ENCODE data around the gene CAMK2B. TPM values are rescaled to one million over a fixed set of nuclear protein-coding genes. Genes with fewer than 3 reads are reported as not detected.

The CAMK2B gene
- polyA plus RNA-seq, 1 donor (not counting 4 experiments of a cell fraction or from before 2014, with no cell fraction given): 0.25 TPM

DNA sequence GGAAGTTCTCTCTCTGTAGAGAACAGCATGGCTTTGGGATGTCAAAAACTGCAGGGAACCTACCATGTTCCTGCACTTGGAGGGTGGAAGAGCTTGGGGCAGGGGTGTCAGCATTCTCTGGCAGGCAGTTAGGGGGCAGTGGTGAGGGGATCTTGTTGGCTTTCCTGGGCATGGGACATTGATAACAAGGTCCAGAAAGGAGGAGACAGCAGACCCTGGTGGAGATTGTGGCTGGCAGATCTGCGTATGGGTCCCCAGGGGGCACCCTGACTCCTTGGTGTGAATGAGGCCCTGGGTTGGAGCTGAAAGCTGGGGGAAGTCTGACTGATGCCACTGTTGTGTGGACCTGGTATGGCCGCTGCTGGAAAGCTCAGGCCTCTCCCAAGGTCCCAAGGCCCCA, 22.9 kb upstream of the CAMK2B start:
- H3K9ac ChIP-seq (ENCODE audit: control insufficient read depth, extremely low read depth, insufficient read depth, low read length): no peak overlapping the region
- TF ChIP-seq, protein P1, sequence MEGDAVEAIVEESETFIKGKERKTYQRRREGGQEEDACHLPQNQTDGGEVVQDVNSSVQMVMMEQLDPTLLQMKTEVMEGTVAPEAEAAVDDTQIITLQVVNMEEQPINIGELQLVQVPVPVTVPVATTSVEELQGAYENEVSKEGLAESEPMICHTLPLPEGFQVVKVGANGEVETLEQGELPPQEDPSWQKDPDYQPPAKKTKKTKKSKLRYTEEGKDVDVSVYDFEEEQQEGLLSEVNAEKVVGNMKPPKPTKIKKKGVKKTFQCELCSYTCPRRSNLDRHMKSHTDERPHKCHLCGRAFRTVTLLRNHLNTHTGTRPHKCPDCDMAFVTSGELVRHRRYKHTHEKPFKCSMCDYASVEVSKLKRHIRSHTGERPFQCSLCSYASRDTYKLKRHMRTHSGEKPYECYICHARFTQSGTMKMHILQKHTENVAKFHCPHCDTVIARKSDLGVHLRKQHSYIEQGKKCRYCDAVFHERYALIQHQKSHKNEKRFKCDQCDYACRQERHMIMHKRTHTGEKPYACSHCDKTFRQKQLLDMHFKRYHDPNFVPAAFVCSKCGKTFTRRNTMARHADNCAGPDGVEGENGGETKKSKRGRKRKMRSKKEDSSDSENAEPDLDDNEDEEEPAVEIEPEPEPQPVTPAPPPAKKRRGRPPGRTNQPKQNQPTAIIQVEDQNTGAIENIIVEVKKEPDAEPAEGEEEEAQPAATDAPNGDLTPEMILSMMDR (optimal IDR thresholded peaks at IDR 0.05 in 1 of 3, IDR thresholded peaks at IDR 0.05 in 1 of 3, conservative IDR thresholded peaks at IDR 0.05 in 1 of 3; ENCODE audit: extremely low read depth in 1 of 3, insufficient read depth in 2 of 3, low read length in 3 of 3): peak; percentile 30 to 68 (median 45)
- no peak for TF ChIP-seq EZH2 (IDR thresholded peaks at IDR 0.05; ENCODE audit: low read length)
- no peaks in the 10 kb centered on the region for H3K36me3 ChIP-seq (ENCODE audit: control insufficient read depth in 2 of 2, extremely low read depth in 1 of 2, insufficient read depth in 2 of 2, low read length in 2 of 2)
- H4K20me1 ChIP-seq (ENCODE audit: control insufficient read depth, extremely low read depth, insufficient read depth, low read length): no peaks in the 10 kb centered on the region
- peaks cover 10% of the 10 kb centered on the region for H3K4me1 ChIP-seq (ENCODE audit: control insufficient read depth, extremely low read depth, insufficient read depth, low read length)
- no peak overlapping the region for H3K27ac ChIP-seq (ENCODE audit: control insufficient read depth, insufficient read depth, low read length)
- H3K79me2 ChIP-seq (ENCODE audit: control insufficient read depth, insufficient read depth, low read length): no peaks in the 10 kb centered on the region
- no peaks in the 10 kb centered on the region for H3K27me3 ChIP-seq (ENCODE audit: control insufficient read depth, extremely low read depth, insufficient read depth, low read length)
- no peak overlapping the region for H2AFZ ChIP-seq (ENCODE audit: control insufficient read depth, low read length)
- H3K9me3 ChIP-seq (ENCODE audit: control insufficient read depth, low read depth, low read length): peaks cover 4% of the 10 kb centered on the region
- FAIRE-seq: peak; percentile 32
- H3K4me3 ChIP-seq (ENCODE audit: control insufficient read depth in 2 of 3, extremely low read depth in 1 of 3, insufficient read depth in 2 of 3, low read depth in 1 of 3, low read length in 3 of 3): no peak overlapping the region
- no peaks in the 10 kb centered on the region for H3K9me1 ChIP-seq (ENCODE audit: control insufficient read depth, extremely low read depth, insufficient read depth, low read length)
- H3K4me2 ChIP-seq (ENCODE audit: control insufficient read depth, extremely low read depth, insufficient read depth, low read depth, low read length): no peak overlapping the region
- dilution Hi-C loops (cut with MboI; ENCODE audit: extremely low pct_ligation_motif_present, low sequenced_read_pairs): no loop called here
- no peak for DNase-seq (ENCODE audit: low read depth, low spot score)

DNA sequence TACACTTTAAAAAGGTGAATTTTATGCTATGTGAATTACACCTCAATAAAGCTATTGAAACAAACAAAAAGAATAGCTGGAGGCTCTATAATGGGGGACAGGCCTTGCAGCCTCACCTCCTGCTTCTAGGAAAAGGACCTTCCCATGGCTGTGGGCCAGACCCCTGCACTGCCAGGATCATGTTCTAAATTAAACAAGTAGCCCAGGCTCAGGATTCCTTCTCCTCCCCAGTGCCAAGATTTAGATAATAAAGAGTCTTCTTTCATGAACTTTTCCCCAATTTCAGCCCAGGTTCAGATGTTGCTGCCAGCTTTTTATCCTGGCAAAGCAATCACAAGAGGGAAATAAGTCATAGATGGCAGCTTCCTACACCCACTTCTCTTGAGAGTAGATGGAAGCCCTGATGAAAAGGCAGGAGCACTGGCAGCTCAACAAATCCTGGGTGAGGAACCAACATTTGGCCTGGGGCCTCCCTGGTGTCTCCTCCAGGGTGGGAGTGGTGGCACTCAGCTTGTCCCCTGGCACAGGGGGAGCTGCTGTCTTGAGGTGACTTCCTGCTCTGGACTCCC, 22.2 kb upstream of the CAMK2B start:
- H3K9ac ChIP-seq (ENCODE audit: control insufficient read depth, extremely low read depth, insufficient read depth, low read length): no peak overlapping the region
- FAIRE-seq (no peak), DNase-seq (ENCODE audit: low read depth, low spot score) (no peak)
- H2AFZ ChIP-seq (ENCODE audit: control insufficient read depth, low read length): no peak overlapping the region
- H3K9me1 ChIP-seq (ENCODE audit: control insufficient read depth, extremely low read depth, insufficient read depth, low read length): no peaks in the 10 kb centered on the region
- no peak overlapping the region for H3K4me3 ChIP-seq (ENCODE audit: control insufficient read depth in 2 of 3, extremely low read depth in 1 of 3, insufficient read depth in 2 of 3, low read depth in 1 of 3, low read length in 3 of 3)
- dilution Hi-C loops (cut with MboI; ENCODE audit: extremely low pct_ligation_motif_present, low sequenced_read_pairs): no loop called here
- no peak for TF ChIP-seq EZH2 (IDR thresholded peaks at IDR 0.05; ENCODE audit: low read length)
- TF ChIP-seq, protein P1 (optimal IDR thresholded peaks at IDR 0.05 in 1 of 3, IDR thresholded peaks at IDR 0.05 in 1 of 3, conservative IDR thresholded peaks at IDR 0.05 in 1 of 3; ENCODE audit: extremely low read depth in 1 of 3, insufficient read depth in 2 of 3, low read length in 3 of 3): no peak
- H3K9me3 ChIP-seq (ENCODE audit: control insufficient read depth, low read depth, low read length): peaks cover 6% of the 10 kb centered on the region
- no peaks in the 10 kb centered on the region for H3K79me2 ChIP-seq (ENCODE audit: control insufficient read depth, insufficient read depth, low read length)
- H3K36me3 ChIP-seq (ENCODE audit: control insufficient read depth in 2 of 2, extremely low read depth in 1 of 2, insufficient read depth in 2 of 2, low read length in 2 of 2): no peaks in the 10 kb centered on the region
- H4K20me1 ChIP-seq (ENCODE audit: control insufficient read depth, extremely low read depth, insufficient read depth, low read length): no peaks in the 10 kb centered on the region
- no peaks in the 10 kb centered on the region for H3K27me3 ChIP-seq (ENCODE audit: control insufficient read depth, extremely low read depth, insufficient read depth, low read length)
- peaks cover 10% of the 10 kb centered on the region for H3K4me1 ChIP-seq (ENCODE audit: control insufficient read depth, extremely low read depth, insufficient read depth, low read length)
- H3K27ac ChIP-seq (ENCODE audit: control insufficient read depth, insufficient read depth, low read length): no peak overlapping the region
- H3K4me2 ChIP-seq (ENCODE audit: control insufficient read depth, extremely low read depth, insufficient read depth, low read depth, low read length): no peak overlapping the region
